ENCODE data around the gene TMEM151B. TPM values are rescaled to one million over a fixed set of nuclear protein-coding genes. Genes with fewer than 3 reads are reported as not detected.

TMEM151B gene
- total and polyA plus RNA-seq, 2 of the 4 experiments (the other 2 are of a cell fraction) = not detected

- peak overlapping the region; percentile 41; the same call in 1 of the 2 replicates for H3K14ac ChIP-seq (replicated peaks; ENCODE audit: low read depth, low read length)
- peaks cover 16% of the 10 kb centered on the region for H3K4me1 ChIP-seq (ENCODE audit: control insufficient read depth, insufficient read depth, low read length)
- peak overlapping the region; percentile 20; the same call in 1 of the 2 replicates for H2BK20ac ChIP-seq (ENCODE audit: low read depth, low read length)
- peak overlapping the region; percentile 55 for H4K5ac ChIP-seq (ENCODE audit: low read depth, low read length)
- H2BK15ac ChIP-seq (ENCODE audit: low read depth, low read length) = peak overlapping the region; percentile 7; the same call in 1 of the 3 replicates
- no peak overlapping the region for H3K23ac ChIP-seq (ENCODE audit: low read depth, low read length)
- H3K27me3 ChIP-seq (ENCODE audit: control insufficient read depth, insufficient read depth, low read length) = no peaks in the 10 kb centered on the region
- peak overlapping the region; percentile 58 for H3K4me3 ChIP-seq (ENCODE audit: insufficient read depth, low read depth, low read length)
- TF ChIP-seq MAZ (IDR thresholded peaks at IDR 0.05; ENCODE audit: borderline replicate concordance, low read depth, low read length) = peak; percentile 32; the same call in 1 of the 2 replicates
- TF ChIP-seq MXI1 (IDR thresholded peaks at IDR 0.05; ENCODE audit: borderline replicate concordance, low read depth, low read length) = peak; percentile 54; the same call in 1 of the 2 replicates
- peak; percentile 23; the same call in 1 of the 2 replicates for TF ChIP-seq NFE2L2 (IDR thresholded peaks at IDR 0.05; ENCODE audit: low read depth, low read length)
- TF ChIP-seq RCOR1 (IDR thresholded peaks at IDR 0.05; ENCODE audit: insufficient replicate concordance, low read length) = peak; percentile 70
- TF ChIP-seq USF2 (IDR thresholded peaks at IDR 0.05; ENCODE audit: low read depth, low read length) = no peak
- peak; percentile 90 for TF ChIP-seq FOS (IDR thresholded peaks at IDR 0.05; ENCODE audit: low read depth, low read length)
- TF ChIP-seq BHLHE40 (IDR thresholded peaks at IDR 0.05; ENCODE audit: low read depth, low read length) = peak; percentile 60
- TF ChIP-seq SMC3 (IDR thresholded peaks at IDR 0.05; ENCODE audit: low read depth, low read length) = no peak
- peak; percentile 4; the same call in 1 of the 2 replicates for TF ChIP-seq CEBPB (IDR thresholded peaks at IDR 0.05; ENCODE audit: low read depth, low read length)
- TF ChIP-seq POLR2A (IDR thresholded peaks at IDR 0.05; ENCODE audit: low read depth, low read length) = peak; percentile 74
- TF ChIP-seq, protein P1, sequence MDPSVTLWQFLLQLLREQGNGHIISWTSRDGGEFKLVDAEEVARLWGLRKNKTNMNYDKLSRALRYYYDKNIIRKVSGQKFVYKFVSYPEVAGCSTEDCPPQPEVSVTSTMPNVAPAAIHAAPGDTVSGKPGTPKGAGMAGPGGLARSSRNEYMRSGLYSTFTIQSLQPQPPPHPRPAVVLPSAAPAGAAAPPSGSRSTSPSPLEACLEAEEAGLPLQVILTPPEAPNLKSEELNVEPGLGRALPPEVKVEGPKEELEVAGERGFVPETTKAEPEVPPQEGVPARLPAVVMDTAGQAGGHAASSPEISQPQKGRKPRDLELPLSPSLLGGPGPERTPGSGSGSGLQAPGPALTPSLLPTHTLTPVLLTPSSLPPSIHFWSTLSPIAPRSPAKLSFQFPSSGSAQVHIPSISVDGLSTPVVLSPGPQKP (IDR thresholded peaks at IDR 0.05; ENCODE audit: borderline replicate concordance, low read depth, low read length) = no peak
- no peaks in the 10 kb centered on the region for H4K20me1 ChIP-seq (ENCODE audit: insufficient read depth, low read length)
- dilution Hi-C loops (cut with HindIII; ENCODE audit: low sequenced_read_pairs, unreplicated experiment) = no loop called here
- peak overlapping the region; percentile 32 to 86 for H4K8ac ChIP-seq (ENCODE audit: low read depth in 2 of 2, low read length in 2 of 2)
- peak overlapping the region; percentile 81 for H2BK5ac ChIP-seq (ENCODE audit: low read depth, low read length, poor library complexity, severe bottlenecking)
- H2BK120ac ChIP-seq (ENCODE audit: low read depth, low read length) = peak overlapping the region; percentile 85
- no peaks in the 10 kb centered on the region for H3K36me3 ChIP-seq (ENCODE audit: control insufficient read depth, insufficient read depth, low read length)
- H3K18ac ChIP-seq (ENCODE audit: low read depth, low read length) = peak overlapping the region; percentile 40
- peak; percentile 86 for ATAC-seq (ENCODE audit: low read depth)
- H3K9me3 ChIP-seq (ENCODE audit: control insufficient read depth, insufficient read depth, low read length) = no peaks in the 10 kb centered on the region
- peak; percentile 97 for DNase-seq
- WGBS, 2 experiments (ENCODE audit: extremely low coverage in 2 of 2, insufficient read length in 1 of 2) = 0% methylated on average over 6 of the region's 22 CpGs; no CpG with 5 or more reads in 1 of the 2 experiments
- POLR2A ChIA-PET (ENCODE audit: unreplicated experiment) = interaction anchor here (1.3 kb wide), 1 partner anchor 10 kb away, joined by 8 read pairs; the partner anchor contains the start of gene HSP90AB1
- H3K27ac ChIP-seq (ENCODE audit: insufficient read depth, low read length) = peak overlapping the region; percentile 63
- H3K56ac ChIP-seq (ENCODE audit: extremely low read depth, insufficient read depth, low read length) = no peak overlapping the region
- peak overlapping the region; percentile 35 for H3K9ac ChIP-seq (ENCODE audit: low read depth, low read length)
- no TSS peak for BruUV-seq (replicated peaks)
- peak overlapping the region; percentile 76 for H2AK5ac ChIP-seq (ENCODE audit: low read depth, low read length)
- H3K4me2 ChIP-seq (ENCODE audit: low read depth, low read length) = peak overlapping the region; percentile 72
- H3K79me1 ChIP-seq (ENCODE audit: low read depth in 1 of 2, low read length in 2 of 2) = 0 out of 4 replicates have a peak, but pooled peaks cover 0 to 4% of the 10 kb centered on the region in 2 experiments
- in situ Hi-C loops (cut with MboI; ENCODE audit: low sequenced_read_pairs) = loop anchor here (5.0 kb wide), 1 partner anchor 130 kb away; no protein-coding TSS in a partner anchor
- peak overlapping the region; percentile 92 for H2AK9ac ChIP-seq (replicated peaks; ENCODE audit: low read depth, low read length, poor library complexity)
- CTCF ChIA-PET = interaction anchor here (0.6 to 1.3 kb wide), 5 partner anchors 9 to 141 kb away, joined by 3 to 7 read pairs (median 3); no protein-coding TSS in a partner anchor
- intact Hi-C loops (cut with micrococcal nuclease) = loop anchor here (1.0 kb wide), 1 partner anchor 59 kb away; no protein-coding TSS in a partner anchor
- H4K91ac ChIP-seq (ENCODE audit: insufficient read depth, low read depth, low read length) = peak overlapping the region; percentile 83
- H3K4ac ChIP-seq (ENCODE audit: low read depth, low read length) = peak overlapping the region; percentile 88
- peak overlapping the region; percentile 97 for H2AFZ ChIP-seq (replicated peaks; ENCODE audit: low read length, poor library complexity)
- peaks cover 4% of the 10 kb centered on the region for H3K9me1 ChIP-seq (ENCODE audit: insufficient read depth, low read length)
These were observed 33.0 kb upstream of the TMEM151B start for GRCh38 chr6:44237021-44237812.
